ENCODE measurements around the gene ULBP2.
A peak's percentile ranks its signal among the peaks of the same experiment; 100 is the strongest.
"Not testable (repeated sequence)": the region's sequence is repeated elsewhere in the genome, so short reads cannot be mapped to it uniquely, and the experiment has no call there.

ULBP2 gene, protein sequence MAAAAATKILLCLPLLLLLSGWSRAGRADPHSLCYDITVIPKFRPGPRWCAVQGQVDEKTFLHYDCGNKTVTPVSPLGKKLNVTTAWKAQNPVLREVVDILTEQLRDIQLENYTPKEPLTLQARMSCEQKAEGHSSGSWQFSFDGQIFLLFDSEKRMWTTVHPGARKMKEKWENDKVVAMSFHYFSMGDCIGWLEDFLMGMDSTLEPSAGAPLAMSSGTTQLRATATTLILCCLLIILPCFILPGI

GRCh38 chr6:149941583-149942460 is at the start of gene ULBP2:
Gene ULBP2 (plus strand): TSS chr6:149942014. CDS start chr6:149942073, 59 bp downstream.
- peak; percentile 88 to 89 for DNase-seq

DNA sequence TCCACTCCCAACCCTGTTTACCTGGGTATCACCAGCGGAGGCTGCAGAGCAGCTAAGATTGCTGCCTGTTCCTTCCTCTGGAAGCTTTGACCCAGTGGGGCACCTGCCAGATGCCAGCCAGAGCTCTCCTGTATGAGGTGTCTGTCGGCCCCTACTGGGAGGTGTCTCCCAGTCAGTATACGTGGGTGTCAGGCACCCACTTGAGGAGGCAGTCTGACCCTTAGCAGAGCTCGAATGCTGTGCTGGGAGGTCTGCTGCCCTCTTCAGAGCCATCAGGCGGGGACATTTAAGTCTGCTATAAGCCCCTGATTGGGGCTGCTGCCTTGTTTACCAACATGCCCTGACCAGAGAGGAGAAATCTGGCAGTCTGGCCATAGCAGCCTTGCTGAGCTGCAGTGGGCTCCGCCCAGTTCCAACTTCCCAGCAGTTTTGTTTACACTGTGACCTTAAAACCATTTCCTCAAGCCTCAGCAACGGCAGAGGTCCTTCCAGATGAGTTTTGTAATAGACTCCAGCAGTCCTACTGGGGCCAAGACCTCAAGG is 46.7 kb upstream of the ULBP2 start:
- no peak for DNase-seq

- peak; percentile 16 to 20 for DNase-seq
Observed at GRCh38 chr6:149895833-149896271, 46.0 kb upstream of the ULBP2 start.

DNA sequence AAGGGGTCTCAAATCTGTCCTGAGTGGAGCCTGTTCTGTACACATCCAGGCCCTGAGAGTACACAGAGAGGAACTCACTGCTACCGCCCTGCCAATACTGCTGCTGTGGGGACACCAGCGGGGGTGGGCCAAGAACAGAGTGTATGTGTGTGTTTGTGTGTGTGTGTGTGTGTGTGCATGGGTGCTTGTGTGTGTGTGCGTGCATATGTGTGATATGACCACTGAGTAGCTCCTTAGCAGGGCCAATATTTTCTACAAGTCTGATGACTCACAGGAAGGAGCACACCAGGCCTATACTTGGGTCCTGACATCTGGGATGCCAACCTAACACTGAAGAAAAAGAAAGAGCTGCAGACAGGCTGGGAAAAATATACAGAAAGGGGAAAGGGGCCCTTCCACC is 45.3 kb upstream of the ULBP2 start:
- DNase-seq: no peak

DNA sequence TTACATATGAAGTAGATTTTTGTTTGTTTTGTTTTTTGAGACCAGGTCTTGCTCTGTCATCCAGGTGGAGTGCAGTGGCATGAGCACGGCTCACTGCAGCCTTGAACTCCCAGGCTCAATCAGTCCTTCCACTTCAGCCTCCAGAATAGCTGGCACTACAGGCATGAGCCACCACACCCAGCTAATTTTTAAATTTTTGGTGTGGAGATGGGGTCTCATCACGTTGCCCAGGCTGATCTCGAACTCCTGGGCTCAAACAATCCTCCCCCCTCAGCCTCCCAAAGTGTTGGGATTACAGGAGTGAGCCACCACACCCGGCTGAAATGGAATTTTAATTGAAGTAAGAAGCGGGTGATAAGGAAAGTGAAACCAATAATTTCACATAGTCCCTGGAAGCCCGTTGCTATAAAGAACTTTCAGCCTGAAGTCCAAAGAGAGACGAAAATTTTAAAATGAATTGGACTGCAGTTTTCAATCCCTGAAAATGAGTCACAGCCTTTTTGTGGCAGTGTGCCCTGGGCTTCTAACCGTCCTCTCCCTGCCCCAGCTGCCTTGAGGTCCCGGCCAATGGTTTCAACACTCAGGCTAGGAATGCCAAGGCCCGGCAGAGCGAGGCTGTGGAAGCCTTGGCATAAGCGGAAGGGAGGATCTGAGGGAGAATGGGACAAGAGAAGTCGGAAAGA is 44.7 kb upstream of the ULBP2 start:
- DNase-seq: no peak

- no peak for DNase-seq
Observed at GRCh38 chr6:149897855-149898744, 43.7 kb upstream of the ULBP2 start, which contains the start of gene RAET1E. Gene RAET1E (minus strand): TSS chr6:149898113. CDS start chr6:149890901, 7,212 bp downstream.

- no peak for DNase-seq
Observed at GRCh38 chr6:149898966-149899365, 42.8 kb upstream of the ULBP2 start.

DNA sequence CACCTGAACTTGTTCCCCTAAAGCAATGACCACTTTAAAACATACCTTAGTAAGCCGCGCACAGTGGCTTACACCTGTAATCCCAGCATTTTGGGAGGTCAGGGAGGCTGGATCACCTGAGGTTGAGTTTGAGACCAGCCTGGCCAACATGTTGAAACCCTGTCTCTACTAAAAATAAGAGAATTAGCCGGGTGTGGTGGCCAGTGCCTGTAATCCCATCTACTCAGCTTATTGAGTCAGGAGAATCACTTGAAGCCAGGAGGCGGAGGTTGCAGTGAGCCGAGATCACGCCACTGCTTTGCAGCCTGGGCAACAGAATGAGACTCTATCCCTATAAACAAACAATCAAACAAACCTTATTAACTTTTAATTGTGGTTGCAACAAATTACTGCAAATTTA is 42.3 kb upstream of the ULBP2 start:
- no peak for DNase-seq

- DNase-seq: no peak
Observed at GRCh38 chr6:149899926-149900619, 41.7 kb upstream of the ULBP2 start.

DNA sequence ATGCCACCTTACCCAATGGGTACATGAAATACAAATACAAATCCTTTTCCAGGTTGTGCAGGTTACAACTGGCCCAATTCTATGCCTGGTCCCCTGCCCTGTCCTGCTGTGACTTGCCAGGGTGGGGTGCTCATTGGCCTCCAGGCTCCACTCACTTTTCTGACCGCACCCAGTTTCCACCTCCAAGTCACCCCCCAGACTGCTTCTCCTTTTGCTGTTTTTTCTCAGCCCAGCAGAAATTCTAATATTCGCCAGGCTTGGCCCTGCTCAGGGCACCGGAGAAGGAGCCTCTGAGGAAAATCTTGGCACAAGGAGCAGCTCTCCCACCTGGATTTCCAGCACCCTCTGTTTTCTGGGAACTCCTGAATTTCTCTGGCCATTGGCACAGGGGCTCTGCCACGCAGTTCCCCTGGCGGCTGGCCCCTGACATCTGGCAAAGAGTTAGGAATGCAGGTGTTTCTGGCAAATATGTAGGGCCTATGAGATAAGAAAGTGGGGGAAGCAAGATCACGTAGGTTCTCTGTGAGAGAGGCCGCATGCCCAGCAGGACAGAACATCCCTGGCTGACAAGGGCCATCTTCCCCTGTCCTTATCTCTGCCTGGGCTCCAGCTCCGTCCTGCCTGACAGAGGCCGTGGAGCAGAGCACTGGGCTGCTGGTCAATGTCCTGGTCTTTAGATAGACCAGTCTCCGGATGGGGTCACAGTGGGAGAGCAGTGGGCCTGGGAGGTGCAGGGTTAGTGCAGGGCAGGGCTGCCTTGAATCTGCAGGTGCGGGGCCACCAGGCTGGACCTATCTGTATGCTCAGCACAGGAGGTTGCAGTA is 41.0 kb upstream of the ULBP2 start:
- no peak for DNase-seq

DNA sequence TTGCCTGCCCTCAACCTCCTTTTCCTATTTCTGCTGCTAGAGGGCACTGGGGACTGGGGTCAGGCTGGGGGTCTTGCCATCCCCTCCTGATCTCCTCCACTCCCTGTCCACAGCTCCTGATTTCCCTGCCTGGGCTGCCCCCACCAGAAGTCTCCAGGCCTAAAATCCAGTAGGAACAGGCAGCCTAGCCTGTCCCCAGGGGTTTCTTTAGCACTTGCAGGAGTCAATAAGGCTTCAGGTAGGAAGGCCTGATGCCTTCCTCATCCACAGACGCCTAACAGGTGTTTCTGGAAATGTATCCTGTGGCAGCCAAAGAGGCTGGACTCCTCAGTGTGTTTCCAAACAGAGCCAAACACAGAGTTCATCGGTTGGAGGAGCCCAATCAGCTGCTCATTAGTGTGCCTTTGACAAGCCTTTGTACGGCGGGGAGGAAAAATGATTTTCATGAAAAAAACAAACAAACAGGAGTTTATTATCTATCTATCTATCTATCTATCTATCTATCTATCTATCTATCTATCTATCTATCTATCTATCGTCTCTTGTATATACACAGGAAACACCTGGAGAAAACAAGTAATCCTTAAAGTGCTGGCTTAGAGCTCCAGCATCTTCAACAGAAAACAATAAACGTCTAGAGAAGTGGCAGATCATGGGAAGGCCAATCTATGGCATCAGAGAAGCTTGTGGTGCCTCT is 40.2 kb upstream of the ULBP2 start:
- no peak for DNase-seq

DNA sequence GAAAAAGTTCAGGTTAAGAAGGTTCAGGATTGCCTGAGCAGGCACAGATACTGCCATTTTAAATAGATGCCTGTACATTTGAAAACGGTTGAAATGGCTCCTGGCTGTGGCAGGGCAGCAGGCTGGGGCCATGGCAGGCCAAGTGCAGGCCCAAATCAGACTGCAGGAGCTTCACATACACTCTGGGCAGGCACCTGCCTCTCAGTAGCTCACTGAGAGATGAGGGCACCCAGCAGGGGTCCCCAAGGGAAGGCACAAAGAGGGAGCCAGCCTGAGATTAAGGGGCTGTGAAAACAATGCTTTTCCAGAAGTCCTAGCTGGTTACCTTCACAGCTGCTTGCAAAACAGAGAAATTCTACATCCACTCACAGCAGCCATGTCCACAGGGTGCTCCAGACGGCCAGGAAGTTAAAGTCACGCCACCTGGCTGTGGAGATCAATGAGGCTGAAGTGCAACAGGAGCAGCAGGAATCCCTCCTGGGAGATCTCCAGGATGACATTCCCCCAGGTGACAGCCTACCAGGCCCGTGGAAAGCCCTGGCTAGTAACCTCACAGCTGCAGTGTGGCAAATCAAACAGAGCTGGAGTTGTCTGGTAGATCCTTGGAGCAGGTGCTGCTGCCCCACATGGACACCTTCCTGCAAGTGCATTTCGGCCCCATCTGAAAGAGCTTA is 37.7 kb upstream of the ULBP2 start:
- DNase-seq: no peak

DNA sequence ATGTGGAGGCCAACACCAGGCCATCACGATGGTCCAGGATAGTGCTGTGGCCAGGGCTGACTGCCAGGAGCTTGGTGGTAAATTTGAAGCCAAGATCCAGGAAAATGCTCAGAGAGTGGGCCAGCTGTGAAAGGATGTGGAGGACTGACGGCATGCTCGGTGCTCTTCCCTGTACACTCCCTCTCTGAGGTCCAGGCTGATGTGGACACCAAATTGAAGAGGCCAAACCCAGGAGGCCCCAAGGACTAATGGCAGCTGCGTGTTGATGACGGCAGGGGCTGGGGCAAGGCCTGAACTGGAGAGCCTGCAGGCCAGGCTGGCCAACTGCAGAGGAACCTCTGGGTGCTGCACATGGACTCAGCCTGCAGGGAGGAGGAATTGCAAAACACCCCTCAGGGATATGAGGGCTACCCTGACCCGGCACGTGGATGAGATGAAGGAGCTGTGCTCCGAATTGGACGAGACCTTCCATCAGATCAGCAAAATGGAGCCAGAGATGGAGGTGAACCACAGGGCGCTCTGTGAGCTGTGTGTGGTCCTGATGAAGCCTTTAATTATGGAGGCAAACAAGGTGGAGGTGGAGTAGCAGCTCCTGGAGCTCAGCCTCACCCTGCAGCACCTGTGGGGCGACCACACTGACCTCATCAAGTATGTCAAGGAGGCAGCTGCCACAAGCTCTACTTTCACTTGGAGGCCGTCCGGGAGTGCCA is 37.0 kb upstream of the ULBP2 start:
- DNase-seq: no peak

DNA sequence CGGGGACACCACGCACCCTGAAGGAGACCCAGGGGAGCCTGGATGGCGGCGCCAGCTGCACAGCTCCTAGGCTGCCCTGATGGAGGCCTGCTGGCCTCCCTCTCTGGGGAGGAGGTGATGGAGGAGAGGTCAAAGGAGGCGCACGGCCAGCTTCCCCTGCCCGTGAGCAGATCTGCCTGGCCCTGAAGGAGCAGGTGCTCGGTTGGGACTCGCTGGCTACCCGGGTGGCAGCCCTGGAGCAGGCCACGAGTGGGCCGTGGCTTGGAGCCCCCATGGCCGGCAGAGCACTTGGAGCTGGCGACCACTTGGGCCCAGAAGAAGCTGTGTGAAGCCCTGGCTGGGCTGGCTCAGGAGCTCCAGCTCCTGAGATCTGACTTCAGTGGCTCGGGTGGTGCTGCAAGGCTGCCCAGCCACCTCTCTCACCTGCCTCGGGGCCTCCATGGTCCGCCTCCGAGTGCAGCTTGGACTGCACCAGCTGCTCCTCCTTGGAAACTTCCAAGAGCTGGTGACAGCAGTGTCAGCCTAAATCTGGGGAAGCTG is 36.4 kb upstream of the ULBP2 start:
- no peak for DNase-seq

GRCh38 chr6:149905911-149906371 is 35.9 kb upstream of the ULBP2 start:
- DNase-seq: no peak

- no peak for DNase-seq
Observed at GRCh38 chr6:149906405-149906804, 35.4 kb upstream of the ULBP2 start.

- no peak for DNase-seq
Observed at GRCh38 chr6:149907317-149907716, 34.5 kb upstream of the ULBP2 start.

- not testable (repeated sequence) for DNase-seq
Observed at GRCh38 chr6:149908480-149908879, 33.3 kb upstream of the ULBP2 start.
